Astrocyte (in vitro differentiated cells and primary cell): Measurements from ENCODE around the gene FHL1.

ENCODE experiments used
- EZH2 ChIP-seq: IDR thresholded peaks from 2 replicates; pipeline ENCODE4 v1.6.1; 2012; ENCODE audit warnings: mild to moderate bottlenecking, low read length, inconsistent platforms; ENCODE audit not compliant: insufficient read depth
- TF ChIP-seq, protein P1 (sequence below): IDR thresholded peaks from 2 replicates; pipeline ENCODE4 v1.5.1; 2011; ENCODE audit warnings: low read depth, mild to moderate bottlenecking, inconsistent platforms, low read length, moderate library complexity; ENCODE audit not compliant: insufficient read depth

DNA sequence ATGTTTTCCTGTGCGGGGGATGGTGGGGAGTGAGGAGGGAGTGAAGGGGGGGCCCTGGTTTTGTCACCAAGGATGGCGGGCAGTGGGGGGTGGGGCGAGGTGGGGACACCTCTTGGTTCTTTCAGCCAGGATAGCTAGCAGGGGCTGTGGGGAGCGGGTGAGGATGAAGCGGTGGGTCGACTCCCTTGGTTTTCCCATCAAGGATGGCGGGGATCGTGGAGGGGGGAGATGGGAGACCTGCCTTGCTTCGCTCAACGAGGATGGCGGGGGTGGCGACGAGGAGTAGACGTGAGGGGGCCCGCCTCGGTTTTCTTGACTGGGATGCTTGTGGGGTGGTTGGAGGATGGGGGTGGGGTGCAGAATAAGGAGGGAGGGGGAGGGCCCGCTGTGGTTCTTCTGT lies 643 bp downstream of the FHL1 start:
- TF ChIP-seq, protein P1, sequence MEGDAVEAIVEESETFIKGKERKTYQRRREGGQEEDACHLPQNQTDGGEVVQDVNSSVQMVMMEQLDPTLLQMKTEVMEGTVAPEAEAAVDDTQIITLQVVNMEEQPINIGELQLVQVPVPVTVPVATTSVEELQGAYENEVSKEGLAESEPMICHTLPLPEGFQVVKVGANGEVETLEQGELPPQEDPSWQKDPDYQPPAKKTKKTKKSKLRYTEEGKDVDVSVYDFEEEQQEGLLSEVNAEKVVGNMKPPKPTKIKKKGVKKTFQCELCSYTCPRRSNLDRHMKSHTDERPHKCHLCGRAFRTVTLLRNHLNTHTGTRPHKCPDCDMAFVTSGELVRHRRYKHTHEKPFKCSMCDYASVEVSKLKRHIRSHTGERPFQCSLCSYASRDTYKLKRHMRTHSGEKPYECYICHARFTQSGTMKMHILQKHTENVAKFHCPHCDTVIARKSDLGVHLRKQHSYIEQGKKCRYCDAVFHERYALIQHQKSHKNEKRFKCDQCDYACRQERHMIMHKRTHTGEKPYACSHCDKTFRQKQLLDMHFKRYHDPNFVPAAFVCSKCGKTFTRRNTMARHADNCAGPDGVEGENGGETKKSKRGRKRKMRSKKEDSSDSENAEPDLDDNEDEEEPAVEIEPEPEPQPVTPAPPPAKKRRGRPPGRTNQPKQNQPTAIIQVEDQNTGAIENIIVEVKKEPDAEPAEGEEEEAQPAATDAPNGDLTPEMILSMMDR, result no peak
- no peak for TF ChIP-seq EZH2
